Hepatocyte (in vitro differentiated cells): ENCODE measurements around the gene NR1D1. TPM values are rescaled to one million over a fixed set of nuclear protein-coding genes. Genes with fewer than 3 reads are reported as not detected.

Experiments used
- DNase-seq: peaks from one replicate; pipeline ENCODE4 v3.0.0-alpha.2; 2016; ENCODE audit warnings: low spot score
- H2AFZ ChIP-seq: fragments of 200-600 bp; sonication (generic); 2 replicates; pipeline ENCODE4 v1.6.0; 2016; ENCODE audit warnings: antibody characterized with exemption, mild to moderate bottlenecking
- H3K27ac ChIP-seq: fragments of 200-600 bp; sonication (generic); 2 replicates; pipeline ENCODE4 v1.5.1; 2016; ENCODE audit warnings: mild to moderate bottlenecking
- H3K27me3 ChIP-seq: fragments of 200-600 bp; sonication (generic); 2 replicates; pipeline ENCODE4 v1.6.1; 2016
- H3K36me3 ChIP-seq: fragments of 200-600 bp; sonication (generic); replicated peaks from 2 replicates; pipeline ENCODE4 v1.5.1; 2016; ENCODE audit warnings: low read depth; ENCODE audit not compliant: insufficient read depth
- H3K4me1 ChIP-seq: fragments of 200-600 bp; sonication (generic); 2 replicates; pipeline ENCODE4 v1.5.1; 2016; ENCODE audit warnings: mild to moderate bottlenecking, moderate library complexity; ENCODE audit not compliant: insufficient read depth
- H3K4me2 ChIP-seq: fragments of 200-600 bp; sonication (generic); 2 replicates; pipeline ENCODE4 v1.6.0; 2016
- H3K4me3 ChIP-seq: fragments of 200-600 bp; sonication (generic); 2 replicates; pipeline ENCODE4 v1.5.1; 2016; ENCODE audit warnings: mild to moderate bottlenecking
- H3K79me2 ChIP-seq: fragments of 200-600 bp; sonication (generic); 2 replicates; pipeline ENCODE4 v1.6.0; 2017; ENCODE audit warnings: mild to moderate bottlenecking
- H3K9me2 ChIP-seq: fragments of 200-600 bp; sonication (generic); replicated peaks from 2 replicates; pipeline ENCODE4 v1.6.0; 2017; ENCODE audit warnings: mild to moderate bottlenecking; ENCODE audit not compliant: insufficient read depth
- H3K9me3 ChIP-seq: fragments of 200-600 bp; sonication (generic); 2 replicates; pipeline ENCODE4 v1.5.1; 2016; ENCODE audit warnings: low read depth, mild to moderate bottlenecking
- H4K20me1 ChIP-seq: fragments of 200-600 bp; sonication (generic); 2 replicates; pipeline ENCODE4 v1.6.0; 2016; ENCODE audit warnings: mild to moderate bottlenecking; ENCODE audit not compliant: insufficient read depth, poor library complexity, severe bottlenecking
- CTCF ChIP-seq: fragments of 200-600 bp; sonication (generic); IDR thresholded peaks from 2 replicates; pipeline ENCODE4 v1.5.1; 2016; ENCODE audit warnings: antibody characterized with exemption, mild to moderate bottlenecking; ENCODE audit not compliant: poor library complexity
- EZH2 ChIP-seq: fragments of 200-600 bp; sonication (generic); IDR thresholded peaks from 2 replicates; pipeline ENCODE4 v1.6.1; 2016; ENCODE audit warnings: antibody characterized with exemption, mild to moderate bottlenecking, borderline replicate concordance
- EZH2phosphoT487 ChIP-seq: fragments of 200-600 bp; sonication (generic); IDR thresholded peaks from one replicate; pipeline ENCODE4 v1.6.1; 2018; ENCODE audit warnings: antibody characterized with exemption, mild to moderate bottlenecking, low read depth, moderate library complexity; ENCODE audit not compliant: unreplicated experiment, severe bottlenecking
- WGBS: methylation state at CpG from one replicate; pipeline ENCODE4 v1.1.6; 2016; ENCODE audit warnings: low lambda C conversion rate; ENCODE audit errors: missing lambda C conversion rate; 5-methylcytosine and 5-hydroxymethylcytosine counted together
- polyA plus RNA-seq: library from polyadenylated mRNA; unstranded; fragments of >200 nt; fragmentation: Nextera tagmentation; extraction: Ambion mirVana; gene quantifications from 2 replicates; pipeline ENCODE4 v1.2.1, GENCODE V29; 2016
- total RNA-seq: library from RNA; depleted of rRNA; stranded (reverse); fragments of >200 nt; gene quantifications from 2 replicates; pipeline ENCODE4 v1.2.3, GENCODE V29; 2014

NR1D1 gene
- total and polyA plus RNA-seq, 2 experiments from 2014 or later: 3.0 to 7.1 TPM

- H3K4me2 ChIP-seq: no peak overlapping the region
- H3K27me3 ChIP-seq: no peaks in the 10 kb centered on the region
- no peaks in the 10 kb centered on the region for H3K36me3 ChIP-seq
- DNase-seq: no peak
- no peak overlapping the region for H3K4me3 ChIP-seq
- no peak overlapping the region for H2AFZ ChIP-seq
- no peaks in the 10 kb centered on the region for H3K9me3 ChIP-seq
- no peaks in the 10 kb centered on the region for H3K9me2 ChIP-seq
- no peaks in the 10 kb centered on the region for H3K79me2 ChIP-seq
- H3K4me1 ChIP-seq: peaks cover 6% of the 10 kb centered on the region
- WGBS: 94% methylated on average over 16 of the region's 16 CpGs
- TF ChIP-seq CTCF: no peak
- TF ChIP-seq EZH2: no peak
- no peak for TF ChIP-seq EZH2phosphoT487
- H3K27ac ChIP-seq: no peak overlapping the region
- no peaks in the 10 kb centered on the region for H4K20me1 ChIP-seq
These were observed 6.7 kb downstream of the NR1D1 start for GRCh38 chr17:40093580-40094201.

GRCh38 chr17:40093005-40093579 lies 7.3 kb downstream of the NR1D1 start:
- 91% methylated on average over 29 of the region's 29 CpGs for WGBS
- H3K27me3 ChIP-seq: no peaks in the 10 kb centered on the region
- H2AFZ ChIP-seq: no peak overlapping the region
- no peak for DNase-seq
- H3K9me3 ChIP-seq: no peaks in the 10 kb centered on the region
- no peak overlapping the region for H3K4me2 ChIP-seq
- no peaks in the 10 kb centered on the region for H3K9me2 ChIP-seq
- H3K4me3 ChIP-seq: no peak overlapping the region
- no peaks in the 10 kb centered on the region for H4K20me1 ChIP-seq
- no peaks in the 10 kb centered on the region for H3K79me2 ChIP-seq
- no peak overlapping the region for H3K27ac ChIP-seq
- TF ChIP-seq CTCF (no peak), EZH2 (no peak), EZH2phosphoT487 (no peak)
- no peaks in the 10 kb centered on the region for H3K4me1 ChIP-seq
- H3K36me3 ChIP-seq: no peaks in the 10 kb centered on the region

GRCh38 chr17:40092581-40092980 lies 7.8 kb downstream of the NR1D1 start:
- 83% methylated on average over 3 of the region's 3 CpGs for WGBS
- no peaks in the 10 kb centered on the region for H3K9me2 ChIP-seq
- H3K36me3 ChIP-seq: no peaks in the 10 kb centered on the region
- no peak overlapping the region for H3K4me2 ChIP-seq
- H3K27ac ChIP-seq: no peak overlapping the region
- H2AFZ ChIP-seq: no peak overlapping the region
- DNase-seq: no peak
- no peaks in the 10 kb centered on the region for H3K9me3 ChIP-seq
- H3K4me3 ChIP-seq: no peak overlapping the region
- H4K20me1 ChIP-seq: no peaks in the 10 kb centered on the region
- no peaks in the 10 kb centered on the region for H3K4me1 ChIP-seq
- H3K27me3 ChIP-seq: no peaks in the 10 kb centered on the region
- no peak for TF ChIP-seq CTCF
- no peak for TF ChIP-seq EZH2
- TF ChIP-seq EZH2phosphoT487: no peak
- H3K79me2 ChIP-seq: no peaks in the 10 kb centered on the region
